Activated CD8-positive, alpha-beta T cell treated with anti-CD3 and anti-CD28 coated beads for 36 hours (primary cell): ENCODE measurements around the gene ACBD3. TPM values are rescaled to one million over a fixed set of nuclear protein-coding genes. Genes with fewer than 3 reads are reported as not detected.
A peak's percentile ranks its signal among the peaks of the same experiment; 100 is the strongest.

Experiments
- ATAC-seq: fragments of 200-7000 bp; cut with Tn5 transposase; one replicate; pipeline ENCODE4 v1.10.0; 2021; ENCODE audit warnings: mild to moderate bottlenecking, moderate library complexity
- CTCF ChIA-PET: fragments of 350-600 bp; sonication (Branson Sonifier 250); formaldehyde crosslinking; loops from one replicate; lab custom pipeline; 2021; ENCODE audit warnings: antibody characterized with exemption; lab: Charles Lee
- POLR2A ChIA-PET: fragments of 350-600 bp; sonication (Branson Sonifier 250); formaldehyde crosslinking; loops from one replicate; lab custom pipeline; 2021; ENCODE audit warnings: antibody characterized with exemption; lab: Charles Lee
- DNase-seq: peaks from one replicate; pipeline ENCODE4 v3.0.0-alpha.2; 2020
- H3K27ac Mint-ChIP-seq: one replicate; pipeline ENCODE4 v1.8.0; 2021; ENCODE audit warnings: mild to moderate bottlenecking, mixed read lengths
- H3K27me3 Mint-ChIP-seq: one replicate; pipeline ENCODE4 v1.8.0; 2021; ENCODE audit warnings: mixed read lengths
- H3K36me3 Mint-ChIP-seq: one replicate; pipeline ENCODE4 v1.8.0; 2021; ENCODE audit warnings: low read depth, mixed read lengths
- H3K4me1 Mint-ChIP-seq: one replicate; pipeline ENCODE4 v1.8.0; 2021; ENCODE audit warnings: low read depth, mixed read lengths
- H3K4me3 Mint-ChIP-seq: one replicate; pipeline ENCODE4 v1.8.0; 2021; ENCODE audit warnings: mild to moderate bottlenecking, moderate library complexity, mixed read lengths
- H3K9me3 Mint-ChIP-seq: one replicate; pipeline ENCODE4 v1.8.0; 2021; ENCODE audit warnings: mixed read lengths
- intact Hi-C: fragments of 100-400 bp; cut with micrococcal nuclease; formaldehyde crosslinking; loops from one replicate; pipeline ENCODE4 v1.10.0; 2022
- total RNA-seq, 2 experiments: library from RNA; stranded (reverse); gene quantifications; one replicate each; pipeline ENCODE4 v1.2.3, GENCODE V29; 2021
- TF ChIP-seq, protein P1 (sequence below): fragments of 200-600 bp; IDR thresholded peaks from one replicate; pipeline ENCODE4 v1.8.0; 2022; ENCODE audit warnings: antibody characterized with exemption, mild to moderate bottlenecking

ACBD3 gene
- total RNA-seq, 2 experiments from 2014 or later: 17.4 to 17.7 TPM

DNA sequence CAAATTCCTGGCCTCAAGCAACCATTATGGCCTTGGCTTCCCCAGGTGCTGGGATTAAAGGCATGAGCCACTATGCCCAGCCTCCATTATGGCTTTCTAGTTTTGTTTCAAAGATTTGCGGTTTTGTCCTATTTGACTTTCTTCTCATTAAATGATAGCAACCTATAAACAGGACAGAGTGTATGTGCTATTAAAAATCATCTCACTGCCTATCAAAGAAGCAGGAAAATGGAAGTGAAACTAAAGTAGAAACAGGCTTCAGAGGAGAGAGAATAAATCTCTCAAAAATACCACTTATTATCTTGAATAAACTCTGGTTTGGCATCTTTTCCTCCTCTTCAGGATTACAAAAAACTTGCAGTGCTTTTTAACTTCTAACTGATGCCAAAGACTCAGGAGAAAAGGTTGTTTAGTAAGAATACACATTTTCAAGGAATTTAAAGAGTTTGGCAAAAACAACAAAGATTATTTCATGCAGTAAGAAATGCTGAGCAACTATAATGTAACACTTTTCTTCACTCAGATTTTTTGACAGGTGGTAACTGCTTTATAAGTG lies 28.7 kb downstream of the ACBD3 start:
- no peak overlapping the region for H3K4me3 Mint-ChIP-seq
- DNase-seq: no peak
- H3K4me1 Mint-ChIP-seq: no peaks in the 10 kb centered on the region

DNA sequence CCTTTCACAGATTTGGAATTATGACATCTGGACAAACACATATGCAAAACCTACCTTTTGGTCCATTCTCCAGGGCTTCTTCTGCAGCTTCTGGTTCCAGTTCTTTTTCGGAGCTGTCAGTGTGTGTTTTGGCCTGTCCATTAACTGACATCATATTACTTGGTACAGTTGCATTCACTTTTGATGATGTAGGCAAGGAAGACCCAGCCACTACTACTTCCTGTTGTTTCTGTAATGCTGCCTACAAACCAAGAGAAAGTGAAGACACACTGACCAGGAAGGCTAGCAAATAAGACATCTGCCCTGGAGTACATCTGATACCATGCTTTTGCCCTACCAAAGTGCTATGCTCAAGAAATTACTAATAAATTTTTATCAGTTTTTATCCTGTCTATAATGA lies 31.9 kb downstream of the ACBD3 start:
- intact Hi-C loops: no loop called here
- peaks cover 26% of the 10 kb centered on the region for H3K36me3 Mint-ChIP-seq
- H3K9me3 Mint-ChIP-seq: no peaks in the 10 kb centered on the region
- ChIA-PET CTCF (interaction anchor here (0.9 to 3.1 kb wide), 2 partner anchors 30 to 43 kb away, joined by 3 to 26 read pairs; no protein-coding TSS in a partner anchor), POLR2A (no interaction called here)
- TF ChIP-seq, protein P1, sequence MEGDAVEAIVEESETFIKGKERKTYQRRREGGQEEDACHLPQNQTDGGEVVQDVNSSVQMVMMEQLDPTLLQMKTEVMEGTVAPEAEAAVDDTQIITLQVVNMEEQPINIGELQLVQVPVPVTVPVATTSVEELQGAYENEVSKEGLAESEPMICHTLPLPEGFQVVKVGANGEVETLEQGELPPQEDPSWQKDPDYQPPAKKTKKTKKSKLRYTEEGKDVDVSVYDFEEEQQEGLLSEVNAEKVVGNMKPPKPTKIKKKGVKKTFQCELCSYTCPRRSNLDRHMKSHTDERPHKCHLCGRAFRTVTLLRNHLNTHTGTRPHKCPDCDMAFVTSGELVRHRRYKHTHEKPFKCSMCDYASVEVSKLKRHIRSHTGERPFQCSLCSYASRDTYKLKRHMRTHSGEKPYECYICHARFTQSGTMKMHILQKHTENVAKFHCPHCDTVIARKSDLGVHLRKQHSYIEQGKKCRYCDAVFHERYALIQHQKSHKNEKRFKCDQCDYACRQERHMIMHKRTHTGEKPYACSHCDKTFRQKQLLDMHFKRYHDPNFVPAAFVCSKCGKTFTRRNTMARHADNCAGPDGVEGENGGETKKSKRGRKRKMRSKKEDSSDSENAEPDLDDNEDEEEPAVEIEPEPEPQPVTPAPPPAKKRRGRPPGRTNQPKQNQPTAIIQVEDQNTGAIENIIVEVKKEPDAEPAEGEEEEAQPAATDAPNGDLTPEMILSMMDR: no peak
- H3K4me1 Mint-ChIP-seq: no peaks in the 10 kb centered on the region
- H3K4me3 Mint-ChIP-seq: no peak overlapping the region
- no peaks in the 10 kb centered on the region for H3K27me3 Mint-ChIP-seq
- DNase-seq (no peak), ATAC-seq (no peak)
- no peak overlapping the region for H3K27ac Mint-ChIP-seq

More for the DNA sequence above, 28.7 kb downstream of the ACBD3 start:
- H3K9me3 Mint-ChIP-seq: no peaks in the 10 kb centered on the region
- H3K27me3 Mint-ChIP-seq: no peaks in the 10 kb centered on the region
- TF ChIP-seq, protein P1: no peak
- no peak for ATAC-seq
- intact Hi-C loops: no loop called here
- peak overlapping the region; percentile 39 for H3K27ac Mint-ChIP-seq
- ChIA-PET CTCF (no interaction called here), POLR2A (no interaction called here)
- H3K36me3 Mint-ChIP-seq: peaks cover 34% of the 10 kb centered on the region

DNA sequence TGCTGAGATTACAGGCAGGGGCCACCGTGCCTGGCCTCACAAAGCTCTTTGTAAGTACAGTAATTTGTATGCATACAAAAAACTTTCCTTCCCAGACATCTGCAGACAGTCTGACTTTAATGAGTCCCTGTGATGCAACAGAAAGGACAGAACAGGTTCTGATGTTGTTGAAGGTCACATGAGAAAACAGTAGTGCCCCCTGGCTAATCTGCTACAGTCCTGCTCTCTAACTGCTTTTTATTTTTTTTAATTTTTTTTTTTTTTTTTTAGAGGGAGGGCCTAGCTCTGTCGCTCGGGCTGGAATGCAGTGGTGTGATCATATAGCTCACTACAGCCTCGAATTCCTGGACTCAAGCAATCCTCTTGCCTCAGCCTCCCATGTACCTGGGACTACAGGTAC lies 36.7 kb downstream of the ACBD3 start:
- no peak overlapping the region for H3K27ac Mint-ChIP-seq
- POLR2A ChIA-PET: interaction anchor here (0.6 kb wide), 1 partner anchor 21 kb away, joined by 3 read pairs; no protein-coding TSS in a partner anchor

DNA sequence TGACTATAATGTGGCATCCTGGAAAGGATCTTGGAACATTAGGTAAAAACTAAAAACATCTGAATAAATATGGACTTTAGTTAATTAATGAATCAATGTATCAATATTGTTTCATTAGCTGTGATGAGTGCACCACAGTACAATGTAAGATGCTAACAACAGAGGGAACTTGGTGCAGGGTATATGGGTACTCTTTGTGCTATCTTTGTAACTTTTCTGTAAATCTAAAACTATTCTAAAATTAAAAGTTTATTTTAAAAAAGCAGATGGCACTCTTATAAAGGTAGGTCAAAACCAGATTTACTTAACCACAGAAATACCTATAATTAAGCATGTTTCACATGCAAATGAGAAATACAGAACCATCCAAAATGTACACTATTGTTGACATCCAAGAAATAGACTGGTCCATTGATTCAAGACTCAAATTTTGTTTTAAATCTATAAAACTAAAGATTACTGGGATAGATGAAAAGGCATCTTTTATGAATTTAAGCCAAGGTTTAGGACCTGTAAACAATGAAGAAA lies 38.4 kb downstream of the ACBD3 start:
- no peak overlapping the region for H3K27ac Mint-ChIP-seq
- H3K27me3 Mint-ChIP-seq: no peaks in the 10 kb centered on the region
- H3K9me3 Mint-ChIP-seq: no peaks in the 10 kb centered on the region
- no peak overlapping the region for H3K4me3 Mint-ChIP-seq
- peaks cover 24% of the 10 kb centered on the region for H3K36me3 Mint-ChIP-seq
- TF ChIP-seq, protein P1: no peak
- no peaks in the 10 kb centered on the region for H3K4me1 Mint-ChIP-seq
- DNase-seq (no peak), ATAC-seq (no peak)
- intact Hi-C loops: no loop called here
- CTCF ChIA-PET: interaction anchor here (0.9 to 1.9 kb wide), 2 partner anchors 8 to 24 kb away, joined by 3 to 17 read pairs; no protein-coding TSS in a partner anchor
- POLR2A ChIA-PET: no interaction called here

More for the DNA sequence above, 36.7 kb downstream of the ACBD3 start:
- H3K27me3 Mint-ChIP-seq: no peaks in the 10 kb centered on the region
- CTCF ChIA-PET: interaction anchor here (1.0 to 1.9 kb wide), 5 partner anchors 10 to 183 kb away, joined by 3 to 17 read pairs (median 3); no protein-coding TSS in a partner anchor
- no peak overlapping the region for H3K4me3 Mint-ChIP-seq
- DNase-seq (no peak), ATAC-seq (peak; percentile 10)
- intact Hi-C loops: no loop called here
- H3K9me3 Mint-ChIP-seq: no peaks in the 10 kb centered on the region
- TF ChIP-seq, protein P1: no peak
- peaks cover 25% of the 10 kb centered on the region for H3K36me3 Mint-ChIP-seq
- no peaks in the 10 kb centered on the region for H3K4me1 Mint-ChIP-seq

DNA sequence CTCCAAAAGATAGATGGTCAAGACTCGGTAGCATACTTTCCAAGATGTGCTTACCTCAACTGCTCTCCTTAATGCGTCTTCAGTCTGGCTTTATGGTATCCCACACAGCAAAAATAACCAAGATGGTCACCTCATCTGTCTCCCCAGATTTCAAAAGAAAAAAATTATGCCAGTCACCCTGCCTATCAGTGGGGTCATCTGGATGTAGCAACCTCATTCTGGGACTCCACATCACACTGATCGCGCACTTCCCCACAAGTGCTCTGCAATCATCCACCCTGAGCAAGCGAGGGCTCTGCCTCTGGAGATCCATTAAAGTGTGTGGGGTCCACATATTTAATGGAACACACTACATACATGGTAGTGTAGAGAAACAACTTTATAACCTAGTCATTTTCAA lies 42.5 kb downstream of the ACBD3 start:
- H3K4me1 Mint-ChIP-seq: no peaks in the 10 kb centered on the region
- no peak overlapping the region for H3K27ac Mint-ChIP-seq
- intact Hi-C loops: no loop called here
- POLR2A ChIA-PET: no interaction called here
- no peaks in the 10 kb centered on the region for H3K9me3 Mint-ChIP-seq
- ATAC-seq (no peak), DNase-seq (no peak)
- no peaks in the 10 kb centered on the region for H3K27me3 Mint-ChIP-seq
- no peak overlapping the region for H3K4me3 Mint-ChIP-seq
- peaks cover 17% of the 10 kb centered on the region for H3K36me3 Mint-ChIP-seq
- TF ChIP-seq, protein P1: no peak
- CTCF ChIA-PET: no interaction called here
